Stimulated activated CD8-positive, alpha-beta memory T cell treated with anti-CD3 and anti-CD28 coated beads, Interleukin-12 subunit alpha, Interleukin-12 subunit beta, amount 100 ng/mL, for 1 hour (primary cell): ENCODE results near the gene FKBP10.
A peak's percentile ranks its signal among the peaks of the same experiment; 100 is the strongest.
"Not testable (repeated sequence)": the region's sequence is repeated elsewhere in the genome, so short reads cannot be mapped to it uniquely, and the experiment has no call there.

ENCODE experiments used
- DNase-seq: peaks from one replicate; pipeline ENCODE4 v3.0.0-alpha.2; 2020; ENCODE audit warnings: low read depth

The FKBP10 gene

DNA sequence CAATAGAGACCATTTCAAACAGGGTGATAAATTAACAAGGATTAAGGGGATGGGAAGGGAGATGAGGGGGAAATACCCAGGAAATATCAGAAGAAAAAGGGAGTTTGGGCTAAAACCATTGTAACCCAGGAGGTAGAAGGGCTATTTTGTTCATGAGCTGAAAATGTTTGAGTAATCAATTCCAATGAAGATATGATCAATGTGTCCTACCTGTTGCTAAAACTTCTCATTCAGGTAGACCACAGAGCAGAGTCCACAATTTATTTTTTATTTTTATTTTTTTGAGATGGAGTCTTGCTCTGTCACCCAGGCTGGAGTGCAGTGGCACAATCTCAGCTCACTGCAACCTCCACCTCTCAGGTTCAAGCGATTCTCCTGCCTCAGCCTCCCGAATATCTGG lies 26.6 kb downstream of the FKBP10 start:
- DNase-seq = not testable (repeated sequence)

DNA sequence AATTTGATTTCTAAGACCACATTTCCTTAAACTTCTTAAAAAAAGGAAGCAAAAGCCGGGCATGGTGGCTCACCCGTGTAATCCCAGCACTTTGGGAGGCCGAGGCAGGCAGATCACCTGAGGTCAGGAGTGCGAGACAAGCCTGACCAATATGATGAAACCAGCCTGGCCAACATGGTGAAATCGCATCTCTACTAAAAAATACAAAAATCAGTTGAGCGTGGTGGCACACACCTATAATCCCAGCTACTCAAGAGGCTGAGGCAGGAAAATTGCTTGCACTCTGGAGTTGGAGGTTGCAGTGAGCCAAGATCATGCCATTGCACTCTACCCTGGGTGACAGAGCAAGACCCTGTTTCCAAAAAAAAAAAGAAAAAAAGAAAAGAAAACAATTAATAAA lies 28.0 kb downstream of the FKBP10 start:
- DNase-seq = not testable (repeated sequence)

DNA sequence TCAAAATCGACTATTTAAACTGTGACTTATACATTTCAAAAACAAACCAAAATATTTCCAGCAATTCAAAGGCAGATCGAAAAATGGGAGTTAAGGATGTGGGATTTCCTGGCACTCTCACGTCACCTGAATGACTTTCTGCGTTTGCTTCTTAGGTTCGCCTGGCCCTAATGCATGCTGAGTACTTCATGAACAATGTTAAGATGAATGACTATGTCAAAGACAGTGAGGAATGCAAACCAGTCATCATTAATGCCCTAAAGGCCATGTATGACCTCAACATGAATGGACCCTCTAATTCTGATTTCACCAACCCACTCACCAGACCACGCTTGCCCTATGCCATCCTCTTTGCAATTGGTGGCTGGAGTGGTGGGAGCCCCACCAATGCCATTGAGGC lies 32.2 kb downstream of the FKBP10 start:
- DNase-seq = no peak

- no peak for DNase-seq
Observed at GRCh38 chr17:41848788-41849187, 36.0 kb downstream of the FKBP10 start.

DNA sequence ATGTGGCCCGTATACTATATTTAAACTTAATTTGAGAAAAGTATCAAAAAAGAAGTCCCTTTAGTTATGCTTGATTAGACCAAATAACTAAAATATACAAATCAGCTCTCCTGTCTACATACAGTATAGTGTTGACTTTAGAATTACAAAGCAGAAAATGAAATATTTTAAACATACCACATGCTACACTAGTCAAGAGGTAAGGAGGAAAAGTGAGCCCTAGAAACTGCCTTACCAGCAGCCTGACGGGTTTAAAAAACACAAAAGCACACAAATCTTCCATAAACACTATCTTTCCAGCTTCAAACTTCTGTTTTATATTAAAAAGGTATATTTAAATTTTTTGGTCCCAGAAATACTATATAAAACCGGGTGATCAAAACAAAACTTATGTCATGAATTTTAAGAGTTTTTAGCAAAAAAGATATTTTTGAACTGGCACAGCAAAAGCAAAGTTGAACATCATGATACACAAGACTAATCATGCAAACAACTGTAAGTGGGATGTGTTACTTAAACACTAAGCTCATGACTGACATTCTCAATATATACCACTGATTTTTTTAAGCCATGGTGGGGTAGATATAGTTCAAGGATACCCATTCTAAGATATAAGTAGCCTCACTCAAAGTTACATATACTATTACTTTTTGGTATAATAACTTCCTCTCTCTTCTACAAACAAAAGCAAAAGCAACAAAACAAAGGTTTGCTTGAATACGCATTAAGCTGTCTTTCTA lies 36.6 kb downstream of the FKBP10 start:
- no peak for DNase-seq

DNA sequence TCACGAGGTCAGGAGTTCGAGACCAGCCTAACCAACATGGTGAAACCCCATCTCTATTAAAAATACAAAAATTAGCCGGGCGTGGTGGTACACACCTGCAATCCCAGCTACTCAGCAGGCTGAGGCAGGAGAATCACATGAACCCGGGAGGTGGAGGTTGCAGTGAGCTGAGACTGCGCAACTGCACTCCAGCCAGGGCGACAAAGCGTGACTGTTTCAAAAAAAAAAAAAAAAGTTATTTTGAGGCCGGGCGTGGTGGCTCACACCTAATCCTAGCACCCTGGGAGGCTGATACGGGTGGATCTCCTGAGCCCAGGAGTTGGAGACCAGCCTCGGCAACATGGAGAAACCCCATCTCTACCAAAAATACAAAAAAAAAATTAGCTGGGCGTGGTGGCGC lies 38.6 kb downstream of the FKBP10 start:
- not testable (repeated sequence) for DNase-seq

GRCh38 chr17:41860254-41860931 lies 47.6 kb downstream of the FKBP10 start:
- no peak for DNase-seq

GRCh38 chr17:41863074-41863848 lies 50.5 kb downstream of the FKBP10 start:
- no peak for DNase-seq

- no peak for DNase-seq
Observed at GRCh38 chr17:41864498-41864835, 51.7 kb downstream of the FKBP10 start.

GRCh38 chr17:41864836-41865595 lies 52.2 kb downstream of the FKBP10 start, which contains the start of gene KLHL11:
TSS of gene KLHL11 (minus strand) at chr17:41865423. CDS start at chr17:41865370, 53 bp downstream.
- peak; percentile 78 for DNase-seq

- no peak for DNase-seq
Observed at GRCh38 chr17:41865596-41865893, 52.7 kb downstream of the FKBP10 start.

DNA sequence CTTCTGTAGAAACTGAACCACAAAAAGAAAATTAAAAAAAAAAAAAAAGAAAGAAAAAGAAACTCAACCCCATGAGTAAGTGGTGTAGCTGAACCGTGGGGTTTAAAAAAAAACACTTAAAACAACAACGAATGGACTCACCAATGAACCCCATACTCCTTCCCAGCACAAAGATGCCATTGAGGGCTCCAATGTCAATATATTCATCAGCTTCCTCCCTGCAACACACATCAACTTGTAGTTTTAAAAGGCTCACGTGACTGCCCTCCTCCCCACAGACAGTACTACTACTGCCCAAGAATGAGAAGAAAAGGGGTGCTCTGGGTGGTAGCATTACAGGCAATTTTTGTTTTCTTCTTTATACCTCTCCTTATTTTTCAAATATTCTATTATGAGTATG lies 55.8 kb downstream of the FKBP10 start:
- DNase-seq = no peak

- DNase-seq = no peak
Observed at GRCh38 chr17:41869426-41869825, 56.6 kb downstream of the FKBP10 start.

DNA sequence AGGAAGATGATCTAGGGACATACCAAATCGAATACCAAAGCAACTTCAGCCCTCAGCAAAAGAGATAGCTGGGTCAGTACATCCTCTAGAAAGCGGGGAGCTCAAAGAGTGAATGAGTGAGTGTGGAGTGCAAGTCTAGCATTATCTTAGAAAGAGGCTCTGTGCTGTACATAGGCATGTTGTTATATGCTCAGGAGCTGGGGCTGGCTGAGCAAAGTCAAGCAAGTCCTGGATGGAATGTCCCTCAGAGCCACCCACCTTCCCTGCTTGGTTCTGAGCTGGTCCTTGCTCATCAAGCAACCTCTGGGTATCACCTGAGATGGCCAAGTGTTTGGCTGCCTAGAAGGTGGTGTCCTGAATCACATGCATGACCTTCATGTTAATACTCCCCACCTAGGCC lies 57.3 kb downstream of the FKBP10 start:
- DNase-seq = no peak

DNA sequence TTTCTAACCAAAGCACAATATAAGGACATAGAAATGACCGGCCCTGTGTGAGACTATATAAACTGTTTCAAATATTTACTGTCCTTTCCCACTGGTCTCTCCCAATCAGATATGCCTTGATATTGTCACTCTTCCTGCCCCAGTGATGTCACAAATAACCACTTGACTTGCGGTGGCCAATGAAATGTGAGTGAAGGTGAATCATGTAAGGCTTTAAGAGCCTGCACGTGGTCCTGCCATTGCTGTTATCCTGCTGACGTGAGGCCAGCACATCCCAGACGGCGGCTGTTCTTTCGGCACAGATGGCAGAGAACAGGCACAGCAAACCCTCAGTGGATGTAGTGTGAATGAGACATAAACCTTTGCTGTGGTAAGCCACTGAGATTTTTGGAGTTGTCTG lies 57.8 kb downstream of the FKBP10 start:
- no peak for DNase-seq

DNA sequence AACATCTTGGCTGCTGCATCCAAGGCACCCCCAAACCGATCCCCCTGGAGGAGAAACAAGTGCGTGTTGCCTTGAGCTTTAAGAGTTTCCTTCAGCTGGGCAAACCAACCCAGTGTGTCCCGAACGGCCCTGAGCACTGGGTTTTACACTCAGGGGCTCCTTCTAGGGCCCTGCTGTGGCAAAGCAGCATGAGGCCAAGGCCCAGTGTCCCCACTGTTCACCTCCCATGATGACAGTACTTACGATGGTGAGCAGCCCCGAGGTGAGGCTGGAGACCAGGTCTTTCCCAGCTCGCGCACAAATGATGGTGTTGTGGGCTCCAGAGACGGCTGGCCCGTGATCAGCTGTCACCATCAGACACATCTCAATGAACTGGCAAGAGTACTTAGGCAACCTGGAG lies 59.0 kb downstream of the FKBP10 start:
- DNase-seq = no peak
